Mesothelial cell of epicardium (in vitro differentiated cells): ENCODE measurements around the gene C6orf62. TPM values are rescaled to one million over a fixed set of nuclear protein-coding genes. Genes with fewer than 3 reads are reported as not detected.
"Not testable (repeated sequence)": the region's sequence is repeated elsewhere in the genome, so short reads cannot be mapped to it uniquely, and the experiment has no call there.

ENCODE experiments used
- DNase-seq, 2 experiments: peaks; one replicate each; pipeline ENCODE4 v3.0.0; 2021; ENCODE audit warnings: low spot score in 2 of 2; ENCODE audit not compliant: unreplicated experiment in 2 of 2
- H3K27ac Mint-ChIP-seq: 2 replicates; pipeline ENCODE4 v1.8.0; 2021; ENCODE audit warnings: mixed read lengths
- H3K27me3 Mint-ChIP-seq: 2 replicates; pipeline ENCODE4 v1.8.0; 2021; ENCODE audit warnings: low read depth, mixed read lengths
- H3K36me3 Mint-ChIP-seq: 2 replicates; pipeline ENCODE4 v1.8.0; 2021; ENCODE audit warnings: mixed read lengths
- H3K4me1 Mint-ChIP-seq: 2 replicates; pipeline ENCODE4 v1.8.0; 2021; ENCODE audit warnings: mixed read lengths
- H3K4me3 Mint-ChIP-seq: 2 replicates; pipeline ENCODE4 v1.8.0; 2021; ENCODE audit warnings: mild to moderate bottlenecking, moderate library complexity, mixed read lengths
- H3K9me3 Mint-ChIP-seq: 2 replicates; pipeline ENCODE4 v1.8.0; 2021; ENCODE audit warnings: mixed read lengths
- CTCF ChIP-seq: fragments of 200-600 bp; sonication (generic); IDR thresholded peaks from one replicate; pipeline ENCODE4 v1.5.0; 2021; ENCODE audit warnings: antibody characterized with exemption; ENCODE audit not compliant: unreplicated experiment
- total RNA-seq: library from RNA; stranded (reverse); gene quantifications from 3 replicates; pipeline ENCODE4 v1.2.1, GENCODE V29; 2021

The C6orf62 gene
- total RNA-seq, 1 donor from 2014 or later: 61.9 TPM

DNA sequence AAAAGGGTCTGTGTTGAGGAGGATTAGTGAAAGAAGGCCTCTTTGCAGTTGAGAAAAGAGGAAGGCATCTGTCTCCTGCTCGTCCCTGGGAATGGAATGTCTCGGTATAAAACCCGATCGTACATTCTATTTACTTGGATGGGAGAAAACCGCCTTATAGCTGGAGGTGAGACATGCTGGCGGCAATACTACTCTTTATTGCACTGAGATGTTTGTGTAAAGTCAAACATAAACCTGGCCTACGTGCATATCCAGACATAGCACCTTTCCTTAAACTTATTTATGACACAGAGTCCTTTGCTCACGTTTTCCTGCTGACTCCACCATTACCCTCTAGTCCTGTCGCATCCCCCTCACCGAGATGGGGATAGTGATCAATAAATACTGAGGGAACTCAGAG, 56.7 kb downstream of the C6orf62 start:
- Mint-ChIP-seq H3K4me3 (no peak overlapping the region), H3K9me3 (no peaks in the 10 kb centered on the region), H3K27ac (no peak overlapping the region), H3K27me3 (no peaks in the 10 kb centered on the region), H3K36me3 (peaks cover 23% of the 10 kb centered on the region), H3K4me1 (peaks cover 20% of the 10 kb centered on the region)
- TF ChIP-seq CTCF: no peak
- DNase-seq: no peak

- not testable (repeated sequence) for DNase-seq, H3K4me3 Mint-ChIP-seq, H3K27me3 Mint-ChIP-seq, H3K27ac Mint-ChIP-seq, H3K9me3 Mint-ChIP-seq
- Mint-ChIP-seq H3K36me3 (peaks cover 24% of the 10 kb centered on the region), H3K4me1 (peaks cover 17% of the 10 kb centered on the region)
These were observed 57.2 kb downstream of the C6orf62 start for GRCh38 chr6:24661759-24662158.

DNA sequence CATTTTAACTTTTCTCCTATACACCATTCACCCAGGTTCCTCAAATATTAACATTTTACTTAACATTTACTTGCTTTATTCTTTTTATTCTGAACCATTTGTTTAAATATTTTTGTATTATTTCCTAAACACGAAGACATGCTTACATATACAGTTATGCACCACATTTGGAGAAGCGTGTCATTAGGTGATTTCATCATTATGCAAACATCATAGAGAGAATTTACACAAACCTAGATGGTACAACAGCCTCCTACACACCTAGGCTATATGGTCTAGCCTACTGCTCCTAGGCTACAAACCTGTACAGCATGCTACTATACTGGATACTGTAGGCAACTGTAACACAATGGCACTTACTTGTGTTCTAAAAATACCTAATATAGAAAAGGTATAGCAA, 58.8 kb downstream of the C6orf62 start:
- Mint-ChIP-seq H3K4me3 (no peak overlapping the region), H3K4me1 (peaks cover 7% of the 10 kb centered on the region), H3K27ac (no peak overlapping the region), H3K9me3 (no peaks in the 10 kb centered on the region), H3K27me3 (no peaks in the 10 kb centered on the region), H3K36me3 (peaks cover 28% of the 10 kb centered on the region)
- DNase-seq: no peak
- no peak for TF ChIP-seq CTCF

DNA sequence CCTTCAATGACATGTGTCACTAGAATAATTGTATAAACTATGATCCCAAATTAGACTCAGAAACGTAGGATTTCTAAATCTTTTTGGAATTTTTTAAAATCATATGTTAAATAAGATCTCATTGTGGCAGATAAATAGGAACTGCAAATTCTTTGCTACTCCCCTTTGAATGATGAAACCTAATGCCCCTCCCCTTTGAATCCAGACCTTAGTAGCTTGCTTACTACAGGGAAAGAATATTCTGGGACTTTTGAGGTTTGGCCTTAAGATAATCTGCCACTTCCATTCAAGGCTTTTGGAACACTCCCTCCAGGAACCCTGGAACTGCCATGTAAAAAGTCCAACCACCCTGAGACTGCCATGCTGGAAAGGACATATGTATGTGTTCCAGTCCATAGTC, 59.4 kb downstream of the C6orf62 start:
- Mint-ChIP-seq H3K27me3 (no peaks in the 10 kb centered on the region), H3K4me3 (no peak overlapping the region), H3K4me1 (peaks cover 2% of the 10 kb centered on the region), H3K9me3 (no peaks in the 10 kb centered on the region), H3K36me3 (peaks cover 25% of the 10 kb centered on the region), H3K27ac (no peak overlapping the region)
- TF ChIP-seq CTCF: no peak
- no peak for DNase-seq

DNA sequence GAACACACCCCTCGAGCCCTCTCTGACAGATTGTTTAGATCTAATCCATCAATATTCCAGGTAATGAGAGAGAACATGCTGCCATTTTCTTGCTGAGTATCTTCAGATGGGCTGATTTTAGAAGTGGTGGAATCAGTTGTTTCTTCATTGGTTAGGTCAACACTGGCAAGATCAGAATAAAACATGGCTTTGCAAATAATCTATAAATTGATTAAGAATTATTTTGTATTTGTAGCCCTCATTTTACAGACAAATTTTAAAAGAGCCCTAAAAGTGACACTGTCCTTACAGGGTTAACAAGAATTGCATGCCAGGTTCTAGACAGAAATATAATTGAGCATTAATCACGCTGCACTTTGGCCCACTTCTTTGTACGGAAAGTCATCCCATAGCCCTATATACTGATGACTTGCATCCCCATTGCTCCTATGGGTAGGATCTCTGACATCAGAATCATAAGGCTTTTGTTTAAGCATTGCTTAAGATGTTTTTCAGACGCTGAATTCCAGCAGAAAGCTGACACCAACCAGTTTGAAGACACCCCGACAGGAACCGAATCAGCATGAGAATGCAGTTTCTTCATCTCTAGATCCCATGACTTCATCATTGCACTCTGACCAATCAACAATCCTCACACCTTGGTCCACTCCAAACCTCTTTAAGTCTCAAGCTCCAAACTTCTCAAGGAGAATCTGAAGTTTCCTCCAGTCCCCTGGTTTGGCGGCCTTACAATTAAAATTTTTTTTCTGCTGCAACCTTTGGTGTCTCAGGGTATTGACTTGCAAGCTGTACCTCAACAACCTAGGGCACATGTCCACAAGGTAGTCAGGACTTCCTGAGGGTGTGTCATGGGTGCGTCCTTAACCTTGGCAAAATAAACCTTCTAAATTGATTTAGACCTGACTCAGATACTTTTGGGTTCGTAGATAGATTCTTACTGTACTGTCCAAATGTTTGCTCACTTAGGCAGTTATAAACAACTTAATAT, 60.1 kb downstream of the C6orf62 start:
- no peak for DNase-seq
- no peak for TF ChIP-seq CTCF
- Mint-ChIP-seq H3K9me3 (no peaks in the 10 kb centered on the region), H3K4me3 (no peak overlapping the region), H3K27ac (no peak overlapping the region), H3K36me3 (peaks cover 25% of the 10 kb centered on the region), H3K4me1 (no peaks in the 10 kb centered on the region), H3K27me3 (no peaks in the 10 kb centered on the region)

GRCh38 chr6:24655215-24655614, 63.7 kb downstream of the C6orf62 start:
- Mint-ChIP-seq H3K27ac (no peak overlapping the region), H3K27me3 (no peaks in the 10 kb centered on the region), H3K9me3 (no peaks in the 10 kb centered on the region), H3K4me1 (no peaks in the 10 kb centered on the region), H3K36me3 (peaks cover 24% of the 10 kb centered on the region), H3K4me3 (no peak overlapping the region)
- no peak for TF ChIP-seq CTCF
- no peak for DNase-seq

Other genes with a start within 250 kb of the C6orf62 start
- gene GPLD1, start 229.6 kb downstream of the C6orf62 start, total RNA-seq: 4.2 to 4.8 TPM (median 4.7 TPM) in 3 replicates
- 19.6 to 22.6 TPM (median 22.5 TPM) in 3 replicates for gene ALDH5A1, start 224.2 kb downstream of the C6orf62 start, total RNA-seq
- 0.02 TPM in 1 of 3 replicates, not detected in the others for gene KIAA0319, start 73.0 kb downstream of the C6orf62 start, total RNA-seq
- 24.8 to 26.7 TPM (median 25.2 TPM) in 3 replicates for gene TDP2, start 52.3 kb downstream of the C6orf62 start, total RNA-seq
- 18.7 to 19.8 TPM (median 19.1 TPM) in 3 replicates for gene ACOT13, start 52.1 kb downstream of the C6orf62 start, total RNA-seq
- gene GMNN, start 55.8 kb upstream of the C6orf62 start, total RNA-seq: 21.3 to 25.1 TPM (median 23.4 TPM) in 3 replicates
- gene ARMH2, start 79.8 kb upstream of the C6orf62 start, total RNA-seq: not detected in 3 replicates
- 1.7 to 1.9 TPM (median 1.7 TPM) in 3 replicates for gene RIPOR2, start 216.8 kb upstream of the C6orf62 start, total RNA-seq